GM20000 (cell line): ENCODE results near the gene KIF1B.
"Not testable (repeated sequence)": the region's sequence is repeated elsewhere in the genome, so short reads cannot be mapped to it uniquely, and the experiment has no call there.

Experiments used
- DNase-seq: peaks from one replicate; pipeline ENCODE4 v3.0.0; 2012; ENCODE audit warnings: low spot score
- TF ChIP-seq, protein P1 (sequence below): IDR thresholded peaks from 2 replicates; pipeline ENCODE4 v1.5.1; 2012; ENCODE audit warnings: mild to moderate bottlenecking, control low read depth; ENCODE audit errors: extremely low read depth, missing control alignments

Gene KIF1B

DNA sequence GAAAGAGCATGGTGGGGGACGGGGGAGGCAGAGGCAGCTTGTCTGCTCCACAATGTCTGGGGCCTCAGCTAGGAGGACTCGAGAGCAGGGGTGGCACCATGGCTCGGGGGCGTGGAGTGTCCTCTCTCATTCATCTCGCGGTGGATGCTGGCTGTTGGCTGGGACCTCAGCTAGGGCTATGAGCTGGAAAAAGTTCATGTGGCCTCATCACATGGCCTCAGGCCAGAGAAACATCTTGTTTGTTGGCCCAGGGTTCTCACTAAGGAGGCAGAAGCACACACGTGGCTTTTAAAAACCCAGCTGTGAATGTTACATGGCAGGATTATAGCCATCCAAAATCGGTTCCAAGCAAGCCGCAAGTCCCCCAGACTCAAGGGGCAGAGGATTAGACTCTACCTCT lies 213.7 kb downstream of the KIF1B start:
- TF ChIP-seq, protein P1, sequence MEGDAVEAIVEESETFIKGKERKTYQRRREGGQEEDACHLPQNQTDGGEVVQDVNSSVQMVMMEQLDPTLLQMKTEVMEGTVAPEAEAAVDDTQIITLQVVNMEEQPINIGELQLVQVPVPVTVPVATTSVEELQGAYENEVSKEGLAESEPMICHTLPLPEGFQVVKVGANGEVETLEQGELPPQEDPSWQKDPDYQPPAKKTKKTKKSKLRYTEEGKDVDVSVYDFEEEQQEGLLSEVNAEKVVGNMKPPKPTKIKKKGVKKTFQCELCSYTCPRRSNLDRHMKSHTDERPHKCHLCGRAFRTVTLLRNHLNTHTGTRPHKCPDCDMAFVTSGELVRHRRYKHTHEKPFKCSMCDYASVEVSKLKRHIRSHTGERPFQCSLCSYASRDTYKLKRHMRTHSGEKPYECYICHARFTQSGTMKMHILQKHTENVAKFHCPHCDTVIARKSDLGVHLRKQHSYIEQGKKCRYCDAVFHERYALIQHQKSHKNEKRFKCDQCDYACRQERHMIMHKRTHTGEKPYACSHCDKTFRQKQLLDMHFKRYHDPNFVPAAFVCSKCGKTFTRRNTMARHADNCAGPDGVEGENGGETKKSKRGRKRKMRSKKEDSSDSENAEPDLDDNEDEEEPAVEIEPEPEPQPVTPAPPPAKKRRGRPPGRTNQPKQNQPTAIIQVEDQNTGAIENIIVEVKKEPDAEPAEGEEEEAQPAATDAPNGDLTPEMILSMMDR, result no peak
- DNase-seq, result no peak

DNA sequence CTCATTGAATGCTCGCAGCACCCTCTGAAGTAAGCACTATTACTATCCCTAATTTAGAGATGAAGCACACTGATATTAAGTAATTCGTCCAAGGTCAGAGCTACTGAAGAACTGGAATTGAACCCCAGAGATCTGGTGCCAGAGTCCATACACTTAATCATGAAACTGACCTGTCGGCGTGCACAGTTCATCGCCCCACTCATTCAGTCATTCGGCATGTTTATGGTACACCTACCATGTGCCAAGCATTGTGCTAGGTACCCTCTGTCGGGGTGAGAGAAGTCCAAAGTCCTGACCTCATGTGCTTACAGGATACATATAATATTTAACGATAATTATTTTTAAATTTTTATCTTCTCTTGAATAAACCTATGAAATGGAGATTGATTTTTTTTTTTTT lies 214.3 kb downstream of the KIF1B start:
- TF ChIP-seq, protein P1, result no peak

DNA sequence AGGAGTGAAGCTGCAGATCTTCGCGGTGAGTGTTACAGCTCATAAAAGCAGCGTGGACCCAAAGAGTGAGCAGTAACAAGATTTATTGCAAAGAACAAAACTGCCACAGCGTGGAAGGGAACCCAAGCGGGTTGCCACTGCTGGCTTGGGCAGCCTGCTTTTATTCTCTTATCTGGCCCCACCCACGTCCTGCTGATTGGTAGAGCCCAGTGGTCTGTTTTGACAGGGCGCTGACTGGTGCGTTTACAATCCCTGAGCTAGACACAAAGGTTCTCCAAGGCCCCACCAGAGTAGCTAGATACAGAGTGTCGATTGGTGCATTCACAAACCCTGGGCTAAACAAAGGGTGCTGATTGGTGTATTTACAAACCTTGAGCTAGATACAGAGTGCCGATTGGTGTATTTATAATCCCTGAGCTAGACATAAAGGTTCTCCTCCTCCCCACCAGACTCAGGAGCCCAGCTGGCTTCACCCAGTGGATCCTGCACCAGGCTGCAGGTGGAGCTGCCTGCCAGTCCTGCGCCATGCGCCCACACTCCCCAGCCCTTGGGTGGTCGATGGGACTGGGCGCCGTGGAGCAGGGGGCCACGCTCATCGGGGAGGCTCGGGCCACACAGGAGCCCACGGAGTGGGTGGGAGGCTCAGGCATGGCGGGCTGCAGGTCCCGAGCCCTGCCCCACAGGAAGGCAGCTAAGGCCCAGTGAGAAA lies 215.6 kb downstream of the KIF1B start:
- not testable (repeated sequence) for DNase-seq

More for the DNA sequence above, 214.3 kb downstream of the KIF1B start:
- no peak for DNase-seq

DNA sequence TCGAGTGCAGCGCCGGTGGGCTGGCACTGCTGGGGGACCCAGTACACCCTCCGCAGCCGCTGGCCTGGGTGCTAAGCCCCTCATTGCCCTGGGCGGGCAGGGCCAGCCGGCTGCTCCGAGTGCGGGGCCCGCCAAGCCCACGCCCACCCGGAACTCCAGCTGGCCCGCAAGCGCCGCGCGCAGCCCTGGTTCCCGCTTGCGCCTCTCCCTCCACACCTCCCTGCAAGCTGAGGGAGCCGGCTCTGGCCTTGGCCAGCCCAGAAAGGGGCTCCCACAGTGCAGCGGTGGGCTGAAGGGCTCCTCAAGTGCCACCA lies 216.1 kb downstream of the KIF1B start:
- DNase-seq, result not testable (repeated sequence)

DNA sequence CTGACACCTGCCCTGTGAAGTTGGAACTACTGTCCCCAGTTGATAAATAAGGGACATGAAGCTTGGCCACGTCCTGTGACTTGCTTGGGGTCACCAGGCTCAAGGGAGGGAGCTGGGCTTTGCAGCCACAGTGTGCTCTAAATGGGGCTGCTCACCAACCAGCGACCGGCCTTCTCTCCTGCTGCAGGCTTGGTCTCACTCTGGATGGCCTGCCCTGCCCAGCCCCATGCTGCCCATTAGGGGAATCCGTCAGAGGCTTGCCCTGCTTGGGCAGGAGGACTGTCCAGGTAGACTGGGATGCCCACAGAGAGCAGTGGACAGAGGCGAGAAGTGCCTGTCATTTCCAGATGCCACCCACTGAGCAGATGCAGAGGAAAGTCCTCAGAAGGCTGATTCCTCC lies 218.6 kb downstream of the KIF1B start:
- TF ChIP-seq, protein P1, result no peak
- DNase-seq, result peak; percentile 17

DNA sequence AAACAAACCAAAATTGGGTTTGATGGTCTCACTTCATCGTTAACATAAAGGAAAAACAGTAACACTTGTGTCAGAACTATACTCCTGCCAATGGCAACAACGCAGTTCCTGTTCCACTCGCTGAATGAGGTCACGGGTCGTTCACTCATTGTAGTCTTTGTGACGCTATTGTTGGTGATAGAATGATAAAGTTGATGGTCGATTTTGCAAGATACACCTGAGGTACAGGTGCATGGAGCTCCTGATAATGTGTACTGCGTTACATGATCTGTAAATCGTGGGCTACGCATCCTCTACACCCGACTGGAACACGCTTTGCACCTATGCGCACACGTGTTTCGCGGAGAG lies 219.5 kb downstream of the KIF1B start:
- TF ChIP-seq, protein P1, result no peak
- peak; percentile 38 for DNase-seq

DNA sequence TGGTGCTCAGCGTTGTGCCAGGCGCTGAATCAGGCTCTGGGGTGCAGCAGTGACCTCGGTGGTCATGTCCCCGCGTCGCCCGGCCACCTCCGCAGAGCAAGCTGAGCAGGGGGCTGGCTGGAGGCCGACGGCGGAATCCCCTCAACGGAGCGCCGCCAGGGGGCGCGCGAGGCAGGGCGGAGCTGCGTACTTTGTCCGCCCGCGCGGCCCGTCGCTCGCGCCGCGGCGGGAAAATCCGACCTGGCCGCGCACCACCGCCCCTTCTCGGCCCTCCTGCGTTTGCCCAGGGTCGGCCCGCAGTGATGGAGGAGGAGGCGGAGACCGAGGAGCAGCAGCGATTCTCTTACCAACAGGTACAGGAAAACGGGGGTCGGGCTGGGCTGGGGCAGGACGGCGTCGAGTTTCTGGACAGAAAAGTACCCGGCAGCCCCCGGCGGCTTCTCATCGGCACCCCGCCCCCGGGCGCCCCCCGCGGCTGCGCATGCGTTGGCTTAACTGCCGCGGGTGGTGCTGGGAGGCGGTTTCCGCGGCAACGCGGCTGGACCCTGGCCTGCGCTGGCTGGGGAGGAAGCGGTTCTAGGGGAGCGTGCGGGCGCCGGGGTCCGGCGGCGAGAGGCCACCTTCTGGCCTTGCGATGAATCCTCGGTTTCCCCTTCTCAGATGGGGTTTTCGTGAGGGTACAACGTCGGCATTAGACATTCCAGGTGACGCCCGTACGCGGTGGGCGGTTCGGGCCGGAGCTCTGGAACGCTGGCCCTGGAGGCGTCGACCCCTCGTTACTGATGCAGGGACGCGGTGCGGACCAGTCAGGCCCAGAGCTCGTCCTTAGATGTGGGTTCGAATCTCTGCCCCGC lies 220.1 kb downstream of the KIF1B start, which contains the start of gene CENPS:
TSS of gene CENPS (plus strand) at position 218 of the 854 bp plus-strand sequence. CDS start at position 303, 85 bp downstream.
- peak; percentile 99 for DNase-seq

More for the DNA sequence above, 220.1 kb downstream of the KIF1B start, which contains the start of gene CENPS:
- TF ChIP-seq, protein P1, result peak; percentile 85
